Stimulated activated CD8-positive, alpha-beta memory T cell treated with anti-CD3 and anti-CD28 coated beads, Interleukin-7, amount 100 ng/mL, for 1 hour (primary cell): Measurements from ENCODE around the gene RAB44.

Experiments used
- DNase-seq, 2 donors: peaks; one replicate each; pipeline ENCODE4 v3.0.0-alpha.2; 2020; ENCODE audit warnings: low read depth in 2 of 2

RAB44 gene

DNA sequence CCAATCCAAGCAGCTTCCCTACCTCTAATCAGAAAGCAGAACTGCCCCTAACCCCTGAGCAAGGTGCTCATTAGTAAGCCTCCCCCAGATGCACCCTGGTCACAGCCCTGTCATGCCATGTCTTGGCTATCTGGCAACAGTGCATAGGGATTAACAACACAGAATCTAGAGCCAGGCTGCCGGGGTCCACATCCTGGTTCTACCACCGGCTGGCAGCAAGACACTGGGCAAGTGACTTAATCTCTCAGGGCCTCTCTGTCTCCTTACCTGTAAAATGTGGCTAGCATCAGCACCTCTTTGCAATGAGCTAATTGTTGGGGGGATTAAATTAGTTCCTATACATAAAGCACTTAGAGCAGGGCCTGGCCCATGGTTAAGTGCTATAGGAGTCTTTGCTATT, 73.5 kb downstream of the RAB44 start:
- no peak for DNase-seq

DNA sequence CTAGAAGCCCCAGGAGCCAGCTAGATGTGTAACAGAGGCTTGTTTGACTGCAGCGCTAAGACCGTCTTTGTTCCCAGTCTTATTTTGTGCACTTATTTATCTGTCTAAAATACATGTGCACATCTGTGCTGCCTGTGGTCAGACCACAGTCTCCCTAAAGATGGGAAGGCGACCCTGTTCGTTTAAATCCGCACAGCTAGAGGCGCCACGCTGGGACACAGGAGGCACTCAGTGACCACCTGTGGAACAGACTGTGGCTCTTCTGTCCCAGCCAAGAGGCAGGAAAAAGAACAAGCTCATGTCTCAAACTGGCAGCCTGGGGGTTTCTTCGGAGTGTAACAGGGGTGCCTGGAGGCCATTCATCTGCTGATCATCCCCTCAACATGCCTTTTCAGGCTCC, 74.8 kb downstream of the RAB44 start:
- DNase-seq: no peak

DNA sequence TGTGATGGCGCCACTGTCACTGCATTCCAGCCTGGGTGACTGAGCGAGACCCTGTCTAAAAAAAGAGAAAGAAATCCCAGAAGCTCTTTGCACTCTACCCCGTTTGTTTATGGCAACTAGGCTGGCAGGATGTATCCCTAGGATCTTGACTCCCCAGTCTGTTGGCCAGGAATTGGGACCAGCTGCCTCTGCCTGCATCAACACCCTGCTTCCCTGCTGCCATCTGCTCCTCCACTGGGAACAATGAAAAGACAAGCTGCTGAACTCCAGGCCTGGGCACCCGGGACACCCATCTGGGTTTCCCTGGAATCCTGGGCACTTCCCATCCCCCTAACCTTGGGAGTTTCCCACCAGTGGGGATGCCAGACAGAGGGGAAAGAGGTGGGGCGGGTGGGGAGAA, 76.7 kb downstream of the RAB44 start:
- DNase-seq: no peak

DNA sequence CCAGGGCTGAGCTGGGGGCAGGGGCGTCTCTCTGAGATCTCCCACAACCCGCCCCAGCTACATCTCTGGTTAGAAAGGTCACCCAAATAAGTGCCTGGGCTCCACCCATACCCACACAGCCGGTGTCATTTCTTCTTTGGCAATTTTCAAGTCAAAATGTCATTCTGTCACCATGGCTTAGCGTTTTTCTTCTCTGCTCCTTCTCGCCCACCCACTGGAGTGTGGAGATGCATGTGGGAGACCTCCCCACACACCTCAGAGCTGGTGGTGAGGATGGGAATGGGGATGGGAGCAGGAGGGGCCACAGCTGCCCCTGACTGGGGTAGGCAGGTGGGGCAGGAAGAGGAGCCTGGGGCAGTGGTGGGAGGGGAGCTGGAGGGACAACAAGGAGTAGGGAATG, 78.5 kb downstream of the RAB44 start:
- DNase-seq: no peak

DNA sequence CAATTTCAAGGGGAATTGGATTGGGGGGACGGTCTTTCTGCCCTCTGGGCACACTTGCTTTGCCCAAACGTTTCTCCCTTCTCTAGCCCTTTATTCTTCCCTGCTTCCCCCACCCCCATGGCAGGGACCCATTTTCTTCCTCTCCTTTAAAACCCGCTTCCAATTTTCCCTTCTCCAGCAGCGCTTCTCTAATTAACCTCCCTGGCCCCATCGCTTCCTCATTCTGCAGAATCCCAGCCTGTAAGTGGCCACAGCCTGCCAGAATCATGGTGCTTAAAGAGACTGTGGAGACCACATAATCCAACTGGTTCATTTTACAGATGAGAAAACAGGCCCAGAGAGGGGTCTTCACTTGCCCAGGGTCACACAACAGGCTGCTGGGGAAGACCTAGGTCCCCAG, 80.2 kb downstream of the RAB44 start:
- DNase-seq: no peak

DNA sequence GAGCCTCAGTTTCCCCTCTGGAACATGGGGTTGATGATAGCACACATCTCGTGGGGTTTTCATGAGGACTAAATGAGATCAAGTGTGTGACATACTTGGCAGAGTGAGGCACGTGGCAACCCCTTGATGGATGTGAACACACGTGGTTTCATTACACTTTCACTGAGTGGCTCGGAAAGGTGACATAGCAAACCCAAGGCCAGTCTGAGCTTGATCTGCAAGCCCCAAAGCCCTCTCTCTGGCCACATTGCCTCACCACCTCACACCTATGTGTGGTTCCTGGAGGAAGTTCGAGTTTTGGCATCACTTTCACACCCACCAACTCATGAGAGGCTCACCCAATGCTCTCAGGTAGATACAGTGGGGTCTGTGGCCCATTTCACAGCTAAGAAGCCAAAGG, 81.6 kb downstream of the RAB44 start:
- no peak for DNase-seq

DNA sequence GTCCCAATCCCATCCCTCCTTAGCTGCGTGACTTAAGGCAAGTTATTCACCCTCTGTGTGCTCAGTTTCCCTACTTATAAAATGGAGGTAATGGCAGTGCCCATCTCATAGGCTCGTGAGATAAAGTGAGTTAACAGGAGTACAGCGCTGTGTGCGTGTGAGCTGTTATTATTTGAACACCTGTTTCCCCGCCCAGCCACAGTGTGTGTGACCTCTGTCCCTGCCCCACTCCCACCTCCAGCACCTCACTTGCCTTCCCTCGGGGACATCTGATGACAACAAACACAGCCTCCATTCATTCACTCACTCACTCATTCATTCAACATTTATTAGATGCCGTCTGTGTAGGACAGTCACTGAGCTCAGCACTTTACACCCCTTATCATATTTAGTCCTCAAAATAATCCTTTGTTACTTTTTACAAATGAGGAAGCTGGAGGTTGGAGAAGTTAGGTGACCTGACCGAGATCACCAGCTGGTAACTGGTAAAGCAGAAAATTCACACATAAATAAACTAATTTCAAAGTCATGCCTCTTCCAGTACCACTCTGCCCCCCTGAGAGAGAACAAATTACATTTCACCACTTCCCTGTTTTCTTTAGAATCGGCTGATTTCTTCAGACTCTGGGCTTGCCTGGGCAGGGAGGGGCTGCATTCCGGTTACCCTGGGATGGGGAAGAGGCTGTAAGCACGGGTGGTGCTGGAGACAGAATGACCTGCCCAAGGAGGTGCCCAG, 83.0 kb downstream of the RAB44 start:
- DNase-seq: no peak

DNA sequence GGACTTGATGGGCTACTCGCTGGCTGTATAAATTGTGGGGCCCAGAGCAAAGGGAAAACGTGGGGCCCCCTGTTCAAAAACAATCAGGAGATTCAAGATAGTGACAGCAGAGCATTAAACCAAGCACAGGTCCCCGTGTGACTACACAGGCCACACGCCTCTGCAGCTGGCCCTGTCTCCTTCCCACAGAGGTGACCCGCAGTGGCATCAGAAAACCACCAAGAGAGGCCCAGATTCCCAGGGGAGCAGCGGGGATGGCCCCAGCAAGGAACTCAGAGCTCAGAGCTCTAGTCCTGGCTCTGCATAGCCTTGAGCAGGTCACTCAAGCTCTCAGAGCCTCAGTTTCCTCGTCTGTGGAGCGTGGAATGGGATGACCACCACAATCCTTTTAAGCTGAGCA, 84.0 kb downstream of the RAB44 start:
- DNase-seq: no peak
